ENCODE results near the gene KCNH2.

- TF ChIP-seq CTCF (IDR thresholded peaks at IDR 0.05), result no peak
- no peak for TF ChIP-seq POLR2AphosphoS5 (IDR thresholded peaks at IDR 0.05)
Measured at GRCh38 chr7:150953061-150953997, 24.8 kb downstream of the KCNH2 start.

Data from stomach (tissue), 4 donors.